HG03354 (cell line): Measurements from ENCODE around the gene RIPOR2.

Experiments
- ATAC-seq: cut with Tn5 transposase; IDR thresholded peaks from one replicate; pipeline ENCODE4 v1.9.1; 2021; ENCODE audit warnings: mild to moderate bottlenecking; ENCODE audit not compliant: unreplicated experiment, poor library complexity, severe bottlenecking

RIPOR2 gene

GRCh38 chr6:24909241-24910216 lies 26.2 kb downstream of the RIPOR2 start:
- no peak for ATAC-seq

DNA sequence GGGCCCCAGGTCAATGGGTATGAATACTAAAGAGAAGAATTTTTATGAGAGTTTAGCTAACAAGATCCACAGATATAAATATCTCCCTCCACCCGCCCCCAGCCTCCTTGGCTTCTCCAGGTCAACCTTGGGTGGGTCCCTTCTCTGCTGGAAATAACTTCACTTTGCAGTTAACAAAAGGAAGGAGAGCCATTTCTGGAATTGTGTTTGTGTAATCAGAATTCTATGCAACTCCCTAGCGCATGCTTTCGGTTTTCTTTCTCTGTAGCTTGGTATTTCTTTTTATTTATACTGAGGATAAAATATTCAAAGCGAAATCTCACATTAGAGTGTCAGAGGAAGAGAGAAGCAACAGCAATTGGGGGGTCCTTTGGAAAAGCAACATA lies 27.1 kb downstream of the RIPOR2 start:
- ATAC-seq: no peak

DNA sequence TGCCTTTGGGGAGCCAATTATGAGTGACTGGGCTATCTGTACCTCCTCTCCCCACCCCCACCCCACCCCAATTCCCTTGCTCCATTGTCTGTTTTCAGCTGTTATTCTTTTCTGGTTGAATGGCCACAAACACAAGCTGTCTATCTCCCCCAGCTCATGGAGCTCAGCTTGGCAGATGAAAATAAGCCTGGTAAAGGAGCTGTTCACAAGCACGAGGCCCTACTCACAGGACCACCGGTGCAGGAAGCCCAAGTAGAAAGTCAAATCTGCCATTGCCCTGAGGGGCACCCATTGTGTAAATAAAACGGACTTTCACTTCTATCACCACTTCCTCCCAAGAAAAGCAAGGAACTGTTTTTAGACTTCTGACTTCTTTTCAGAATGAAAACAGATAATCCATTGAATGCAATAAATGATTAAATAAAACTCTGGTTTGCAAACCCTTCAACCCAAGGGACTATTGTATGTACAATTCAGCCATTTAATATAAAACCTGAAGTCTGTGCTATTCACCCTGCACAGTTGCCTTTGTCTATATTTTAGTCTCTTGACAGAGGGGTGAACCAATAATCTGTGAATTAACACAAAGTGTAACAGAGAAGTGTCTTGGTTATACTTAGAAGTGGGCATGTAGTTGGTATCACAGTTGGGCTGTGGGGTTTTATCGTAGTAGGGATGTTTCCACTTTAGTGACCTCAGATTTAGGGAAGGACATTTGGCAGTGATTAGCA lies 27.7 kb downstream of the RIPOR2 start:
- ATAC-seq: no peak

DNA sequence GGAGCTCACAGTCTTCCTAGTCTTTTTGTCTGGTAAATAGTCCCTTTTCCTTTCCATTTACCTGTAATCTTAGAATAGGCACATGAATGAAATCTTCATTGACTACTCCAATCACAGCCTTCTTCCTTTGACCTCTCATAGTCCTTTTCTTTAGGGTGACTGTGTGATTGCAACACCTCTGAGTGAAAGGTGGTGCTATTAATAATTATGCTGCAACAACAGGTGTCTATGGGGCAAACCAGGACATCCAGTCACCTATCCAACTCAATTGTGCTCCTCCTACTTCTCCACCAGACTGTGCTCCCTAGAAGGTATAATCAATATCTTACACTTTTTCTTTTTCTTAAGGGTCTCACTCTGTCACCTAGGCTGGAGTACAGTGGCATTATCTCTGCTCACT lies 29.4 kb downstream of the RIPOR2 start:
- no peak for ATAC-seq

DNA sequence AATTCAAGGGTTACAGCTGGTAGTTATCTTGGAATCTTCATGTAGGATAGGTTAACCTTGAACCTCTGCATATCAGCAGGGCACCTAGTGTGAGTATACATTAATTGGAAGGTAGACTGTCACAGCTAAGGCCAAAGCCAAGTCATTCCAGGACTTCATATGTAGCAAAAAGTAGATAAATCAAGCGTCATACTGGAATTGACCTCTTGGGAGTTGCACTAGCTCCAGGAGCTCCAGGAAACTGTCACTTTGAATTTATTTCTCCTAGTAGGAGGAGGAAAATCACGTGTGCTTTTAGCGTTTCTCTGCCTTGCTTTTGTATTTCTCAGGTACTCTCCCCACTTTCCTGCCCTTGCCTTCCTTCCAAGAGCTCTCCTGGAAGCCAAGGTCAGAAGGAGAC lies 30.3 kb downstream of the RIPOR2 start:
- no peak for ATAC-seq

- ATAC-seq: no peak
These were observed 32.1 kb downstream of the RIPOR2 start for GRCh38 chr6:24903681-24904080.

DNA sequence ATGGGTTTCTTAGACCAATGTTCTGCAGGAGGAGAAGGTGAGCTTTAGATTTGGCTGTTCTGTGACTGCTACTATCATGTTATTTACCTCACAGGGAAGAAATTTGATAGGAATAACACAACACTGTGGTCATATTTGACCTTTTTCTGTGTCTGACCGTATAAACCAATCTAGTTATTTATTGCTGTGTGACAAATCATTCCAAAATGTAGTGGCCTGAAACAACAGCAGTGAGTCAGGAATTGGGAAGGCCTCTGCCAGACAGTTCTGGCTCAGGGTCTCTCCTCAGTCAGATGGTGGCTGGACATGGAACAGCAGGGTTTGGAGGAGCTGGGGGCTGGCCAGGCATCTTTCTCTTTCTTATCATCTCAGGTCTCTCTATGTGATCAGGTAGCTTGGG lies 33.0 kb downstream of the RIPOR2 start:
- no peak for ATAC-seq

DNA sequence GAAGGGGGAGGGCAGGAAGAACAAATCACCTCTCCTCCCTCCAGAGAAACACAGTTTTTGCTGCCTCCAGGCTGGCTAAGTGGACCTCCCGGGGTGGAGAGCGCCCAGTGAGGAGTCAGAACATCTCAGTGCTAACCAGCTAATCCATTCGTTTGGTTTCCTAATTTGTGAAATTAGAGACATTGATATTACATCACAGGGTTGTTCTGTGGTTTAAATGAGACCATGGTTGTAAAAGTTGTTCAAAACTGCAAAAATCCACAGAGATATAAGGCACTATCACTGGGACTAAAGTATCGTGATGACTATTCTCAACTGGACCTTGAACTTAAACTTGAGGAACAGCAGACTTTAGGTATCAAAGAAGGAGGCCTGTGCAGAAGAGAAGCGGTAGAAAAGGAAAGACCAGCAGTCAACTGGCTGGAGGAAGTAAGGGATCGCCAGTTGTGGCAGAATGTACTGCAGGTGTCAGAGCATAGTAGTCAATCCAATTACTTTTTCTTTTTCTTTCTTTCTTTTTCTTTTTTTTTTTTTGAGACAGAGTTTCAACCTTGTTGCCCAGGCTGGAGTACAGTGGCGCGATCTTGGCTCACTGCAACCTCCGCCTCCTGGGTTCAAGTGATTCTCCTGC lies 33.9 kb downstream of the RIPOR2 start:
- no peak for ATAC-seq

DNA sequence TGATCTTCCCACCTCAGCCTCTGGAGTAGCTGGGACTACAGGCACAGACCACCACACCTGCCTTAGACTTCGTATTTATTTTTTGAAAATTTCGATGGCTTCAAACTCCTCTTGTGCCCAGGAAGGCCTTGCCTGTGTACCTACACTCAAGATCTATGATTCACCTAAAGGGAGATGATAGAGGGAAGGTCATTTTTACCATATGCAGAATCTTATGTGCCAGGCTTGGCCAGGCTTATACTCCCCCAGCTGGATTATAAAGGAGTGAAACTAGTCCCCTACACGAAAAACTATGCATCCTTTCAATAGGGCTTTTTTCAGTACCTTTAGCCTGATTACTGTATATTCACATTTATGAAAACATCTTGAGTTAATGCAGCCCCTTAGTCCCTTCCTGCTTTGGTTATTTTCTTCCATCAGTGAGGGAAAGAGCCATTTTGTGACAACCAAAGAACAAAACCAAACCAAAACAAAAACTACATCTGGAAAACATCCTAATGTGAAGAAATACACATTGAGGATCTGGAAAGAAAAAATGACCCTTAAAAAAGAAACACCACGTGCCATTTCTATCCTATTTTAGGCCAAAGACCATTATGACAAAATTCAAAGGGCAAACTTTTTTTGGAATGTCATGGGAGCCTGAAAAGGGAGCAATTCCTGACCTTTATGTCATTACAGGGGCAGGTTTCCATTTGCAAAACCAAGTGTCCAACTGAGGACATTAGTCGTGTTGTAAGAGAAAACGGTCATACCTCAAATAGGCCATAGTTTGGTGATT lies 34.7 kb downstream of the RIPOR2 start:
- no peak for ATAC-seq

DNA sequence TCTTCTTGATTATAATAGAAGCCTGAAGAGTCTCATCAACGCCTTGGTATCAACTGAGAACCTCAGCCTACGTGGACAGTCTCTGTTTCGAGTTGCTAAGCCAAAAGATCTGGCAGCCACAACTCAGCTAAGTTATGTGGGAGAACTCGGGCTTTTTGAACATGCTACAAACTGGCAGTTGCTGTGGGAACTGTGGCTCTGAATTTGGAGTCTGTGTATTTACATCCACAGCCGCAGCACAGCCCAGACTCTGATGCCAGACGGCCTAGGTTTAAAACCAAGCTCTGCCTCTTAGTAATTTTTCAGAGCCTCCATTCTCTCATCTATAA lies 35.8 kb downstream of the RIPOR2 start:
- ATAC-seq: no peak

DNA sequence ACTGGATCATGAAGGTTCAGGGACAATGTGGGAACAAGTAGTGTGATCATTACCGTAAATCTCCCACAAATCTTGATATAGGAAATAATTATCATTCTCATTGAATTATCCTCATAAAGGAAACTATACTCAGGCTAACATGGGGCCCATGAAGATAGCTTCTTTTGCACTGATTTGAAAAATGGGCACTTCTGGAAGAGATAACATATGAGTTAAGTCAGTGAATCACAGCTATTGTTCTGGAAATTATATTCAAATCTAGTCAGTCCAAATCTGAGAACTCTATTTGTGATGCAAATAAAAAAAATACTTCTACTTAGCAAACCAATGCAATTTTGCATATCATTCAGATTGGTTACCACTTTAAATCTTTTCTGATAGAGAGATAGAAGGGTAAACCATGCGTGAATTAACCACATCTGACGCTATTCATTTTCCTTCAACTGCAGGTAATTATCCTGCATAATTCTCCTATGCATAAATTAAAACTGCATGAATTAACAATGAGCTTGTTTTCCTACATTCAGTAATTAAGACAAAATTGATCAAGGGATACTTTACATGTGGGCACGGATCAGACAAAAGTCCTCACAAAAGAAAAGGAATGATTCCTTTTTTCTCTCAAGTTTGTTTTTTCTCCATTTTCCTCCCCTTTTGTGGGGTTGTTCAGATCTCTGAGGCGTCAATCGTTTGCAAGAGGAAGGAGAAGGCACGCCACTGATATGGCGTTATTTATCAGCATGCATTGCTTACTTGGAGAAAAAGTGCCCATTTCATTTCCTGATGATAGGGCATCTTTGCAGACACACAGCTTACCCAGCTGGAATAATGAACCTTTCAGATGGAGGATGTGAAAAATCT lies 36.4 kb downstream of the RIPOR2 start:
- no peak for ATAC-seq

DNA sequence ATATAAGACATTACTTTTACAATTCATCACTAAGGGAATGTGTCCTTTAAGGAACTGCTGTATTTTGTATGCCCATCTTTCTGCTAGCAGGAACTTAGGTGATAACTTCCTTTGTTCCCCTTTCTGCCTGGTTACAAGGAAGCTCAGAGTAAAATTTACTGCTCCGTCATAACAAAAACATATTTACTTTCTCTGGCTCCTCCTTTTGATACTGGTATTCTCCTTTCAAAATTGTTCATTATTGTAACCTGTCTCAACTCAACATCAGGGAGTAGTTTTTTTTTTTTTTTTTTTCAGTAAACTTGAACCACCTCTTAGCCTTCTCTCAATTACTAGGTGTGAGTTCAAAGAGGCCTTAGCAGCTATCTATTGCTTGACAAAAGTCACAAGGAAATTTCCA lies 37.1 kb downstream of the RIPOR2 start:
- ATAC-seq: no peak

DNA sequence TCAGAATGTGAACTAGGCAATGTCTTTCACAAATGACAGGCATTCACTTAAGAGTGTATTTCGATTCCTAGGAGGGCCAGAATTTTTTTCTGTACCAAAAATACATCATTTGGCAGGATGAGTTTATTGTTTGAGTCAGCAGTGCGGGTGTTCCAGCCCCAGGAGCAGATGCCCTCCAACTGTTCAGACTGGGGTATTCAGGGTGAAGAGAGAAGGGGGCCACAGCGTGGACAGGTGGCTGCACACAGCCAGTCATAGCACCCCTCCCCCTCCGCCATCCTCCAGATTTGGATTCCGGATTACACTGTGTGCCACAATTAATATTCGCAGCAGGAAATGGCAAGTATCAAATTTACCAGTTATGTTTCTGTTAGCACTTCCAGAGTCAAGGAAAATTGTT lies 38.6 kb downstream of the RIPOR2 start:
- no peak for ATAC-seq

DNA sequence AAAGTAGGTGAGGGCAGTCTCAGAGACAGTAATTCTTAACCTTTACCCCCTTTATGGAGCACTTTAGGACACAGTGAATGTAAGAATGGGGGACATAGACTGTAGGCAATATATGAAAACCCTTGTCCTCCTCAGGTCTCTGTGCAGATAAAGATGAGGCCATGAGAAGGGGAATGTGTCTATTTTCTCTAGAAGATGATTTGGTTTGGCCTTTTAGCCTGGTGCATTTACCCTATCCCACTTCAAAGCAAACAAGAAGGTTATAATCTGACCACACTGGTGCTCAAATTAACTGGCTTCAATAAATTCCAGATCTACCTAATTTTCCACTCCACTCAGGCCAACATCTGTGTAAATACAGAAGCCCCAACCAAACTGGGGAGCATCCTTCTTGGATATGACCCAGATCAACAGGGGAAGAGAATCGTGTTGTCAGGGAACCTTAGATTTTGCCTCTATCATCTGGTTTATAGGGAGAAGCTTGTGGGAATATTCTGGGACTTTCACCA lies 42.4 kb downstream of the RIPOR2 start:
- ATAC-seq: no peak

DNA sequence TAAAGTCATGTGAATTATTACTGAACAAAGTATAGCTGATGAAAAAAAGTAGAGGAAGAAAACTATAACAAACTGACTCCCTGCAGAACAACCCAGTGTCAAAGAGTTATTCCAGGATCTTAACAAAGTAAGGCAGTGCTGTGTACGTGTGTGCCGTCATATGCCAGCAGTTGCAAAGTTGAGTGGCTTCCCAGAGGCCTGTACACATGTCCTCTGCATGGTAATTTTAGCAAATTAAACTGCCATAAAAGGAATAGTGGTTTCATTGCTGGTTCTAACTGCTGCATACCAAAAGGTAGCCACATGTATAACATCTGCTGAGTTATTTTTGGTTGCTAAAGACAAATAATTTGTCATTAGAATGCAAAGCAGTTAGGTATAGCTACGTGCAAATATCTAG lies 44.8 kb downstream of the RIPOR2 start:
- ATAC-seq: no peak

- ATAC-seq: no peak
These were observed 45.3 kb downstream of the RIPOR2 start for GRCh38 chr6:24890471-24890870.

DNA sequence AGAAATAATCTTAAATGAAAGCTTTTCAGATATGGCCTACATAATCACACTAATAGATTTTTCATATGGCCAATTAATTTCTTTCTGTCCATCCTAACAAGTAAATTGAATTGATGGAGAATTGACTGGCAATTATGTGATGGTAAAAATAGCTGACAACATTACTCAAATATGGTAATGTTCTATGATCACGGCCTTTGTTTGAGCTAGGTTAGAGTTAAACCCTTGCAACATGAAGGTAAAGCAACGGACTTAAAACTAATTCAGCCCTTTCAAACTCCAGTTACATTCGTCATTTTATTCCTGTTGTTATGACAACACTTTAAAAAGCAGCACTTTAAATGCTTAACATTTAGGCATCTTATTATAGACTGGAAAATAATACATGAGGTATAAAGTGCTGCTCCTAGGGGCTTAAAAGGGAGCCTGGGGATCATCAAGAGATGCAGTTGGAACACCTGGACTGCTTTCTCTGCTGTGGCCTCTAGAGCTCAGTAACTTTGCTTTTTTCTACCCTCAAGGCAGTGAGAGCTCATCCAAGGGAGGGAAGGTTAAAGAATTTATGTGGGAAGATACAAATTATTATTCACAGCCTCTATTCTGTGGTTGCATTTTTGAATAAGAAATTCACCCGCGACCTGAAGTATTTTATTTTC lies 46.9 kb downstream of the RIPOR2 start:
- ATAC-seq: no peak

DNA sequence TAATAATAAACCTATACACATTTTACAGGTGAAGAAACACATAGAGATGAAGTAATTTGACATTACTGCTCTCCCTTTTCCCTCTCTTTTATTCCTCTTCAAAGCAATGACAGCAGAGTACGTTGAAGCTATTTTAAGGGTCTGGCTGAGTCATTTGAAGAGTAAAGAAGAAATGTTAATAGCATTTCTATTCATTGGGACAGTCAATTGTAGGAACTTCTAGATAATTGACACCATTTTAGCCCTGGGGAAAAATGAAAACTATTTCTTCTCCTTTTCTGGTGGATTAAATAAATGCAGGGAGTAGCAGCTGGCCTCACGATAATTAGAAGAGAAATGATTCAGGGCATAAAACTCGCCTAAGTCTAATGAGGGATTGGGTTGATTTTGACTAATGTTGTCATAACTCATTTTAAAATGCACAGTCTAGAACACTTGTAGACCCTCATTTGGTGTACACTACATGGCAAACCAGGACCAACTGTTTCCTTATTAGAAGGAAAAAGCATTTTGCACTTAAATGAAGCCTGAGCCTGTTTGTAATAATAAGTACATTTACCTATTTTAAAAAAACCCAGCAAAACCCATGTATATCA lies 48.1 kb downstream of the RIPOR2 start:
- ATAC-seq: no peak
